ENCODE results near the gene MAP3K12. TPM values are rescaled to one million over a fixed set of nuclear protein-coding genes. Genes with fewer than 3 reads are reported as not detected.

The MAP3K12 gene
- total RNA-seq, 2 experiments from 2014 or later = 6.0 to 8.2 TPM

- Mint-ChIP-seq H3K4me3 (no peak overlapping the region), H3K27me3 (ENCODE audit: low read depth) (no peaks in the 10 kb centered on the region), H3K4me1 (ENCODE audit: low read depth) (peaks cover 65% of the 10 kb centered on the region), H3K9me3 (no peaks in the 10 kb centered on the region), H3K36me3 (ENCODE audit: low read depth) (peaks cover 68% of the 10 kb centered on the region), H3K27ac (peak overlapping the region; percentile 50)
- CTCF ChIA-PET = interaction anchor here (5.3 kb wide), 1 partner anchor 38 kb away, joined by 40 read pairs; no protein-coding TSS in a partner anchor
- intact Hi-C loops (cut with micrococcal nuclease) = no loop called here
- DNase-seq = no peak
Measured at GRCh38 chr12:53472056-53472582, 27.1 kb downstream of the MAP3K12 start.

GRCh38 chr12:53468282-53468681 lies 31.0 kb downstream of the MAP3K12 start:
- peaks cover 71% of the 10 kb centered on the region for H3K36me3 Mint-ChIP-seq (ENCODE audit: low read depth)
- H3K9me3 Mint-ChIP-seq = no peaks in the 10 kb centered on the region
- intact Hi-C loops (cut with micrococcal nuclease) = no loop called here
- DNase-seq = no peak
- H3K4me3 Mint-ChIP-seq = no peak overlapping the region
- CTCF ChIA-PET = interaction anchor here (1.0 to 1.1 kb wide), 2 partner anchors 33 to 123 kb away, joined by 3 read pairs; partner anchors contain the start of gene TARBP2
- no peaks in the 10 kb centered on the region for H3K27me3 Mint-ChIP-seq (ENCODE audit: low read depth)
- H3K27ac Mint-ChIP-seq = peak overlapping the region; percentile 74
- peaks cover 40% of the 10 kb centered on the region for H3K4me1 Mint-ChIP-seq (ENCODE audit: low read depth)

GRCh38 chr12:53467880-53468279 lies 31.4 kb downstream of the MAP3K12 start:
- Mint-ChIP-seq H3K36me3 (ENCODE audit: low read depth) (peaks cover 73% of the 10 kb centered on the region), H3K4me3 (no peak overlapping the region), H3K4me1 (ENCODE audit: low read depth) (peaks cover 39% of the 10 kb centered on the region), H3K27ac (peak overlapping the region; percentile 74), H3K9me3 (no peaks in the 10 kb centered on the region), H3K27me3 (ENCODE audit: low read depth) (no peaks in the 10 kb centered on the region)
- intact Hi-C loops (cut with micrococcal nuclease) = no loop called here
- CTCF ChIA-PET = interaction anchor here (1.1 kb wide), 1 partner anchor 123 kb away, joined by 3 read pairs; no protein-coding TSS in a partner anchor
- no peak for DNase-seq

- Mint-ChIP-seq H3K27me3 (ENCODE audit: low read depth) (no peaks in the 10 kb centered on the region), H3K4me1 (ENCODE audit: low read depth) (peaks cover 36% of the 10 kb centered on the region), H3K9me3 (no peaks in the 10 kb centered on the region), H3K36me3 (ENCODE audit: low read depth) (peaks cover 75% of the 10 kb centered on the region), H3K4me3 (no peak overlapping the region), H3K27ac (peak overlapping the region; percentile 50)
- CTCF ChIA-PET = interaction anchor here (1.1 kb wide), 1 partner anchor 8 kb away, joined by 5 read pairs; no protein-coding TSS in a partner anchor
- intact Hi-C loops (cut with micrococcal nuclease) = no loop called here
- no peak for DNase-seq
Measured at GRCh38 chr12:53467082-53467481, 32.2 kb downstream of the MAP3K12 start.

GRCh38 chr12:53466640-53467039 lies 32.6 kb downstream of the MAP3K12 start:
- peaks cover 32% of the 10 kb centered on the region for H3K4me1 Mint-ChIP-seq (ENCODE audit: low read depth)
- CTCF ChIA-PET = interaction anchor here (1.1 kb wide), 1 partner anchor 9 kb away, joined by 5 read pairs; no protein-coding TSS in a partner anchor
- H3K27me3 Mint-ChIP-seq (ENCODE audit: low read depth) = no peaks in the 10 kb centered on the region
- no peak overlapping the region for H3K4me3 Mint-ChIP-seq
- peak overlapping the region; percentile 50 for H3K27ac Mint-ChIP-seq
- no peaks in the 10 kb centered on the region for H3K9me3 Mint-ChIP-seq
- DNase-seq = no peak
- peaks cover 74% of the 10 kb centered on the region for H3K36me3 Mint-ChIP-seq (ENCODE audit: low read depth)
- intact Hi-C loops (cut with micrococcal nuclease) = no loop called here

GRCh38 chr12:53465679-53466078 lies 33.6 kb downstream of the MAP3K12 start:
- H3K4me1 Mint-ChIP-seq (ENCODE audit: low read depth) = peaks cover 32% of the 10 kb centered on the region
- CTCF ChIA-PET = interaction anchor here (1.5 kb wide), 1 partner anchor 43 kb away, joined by 4 read pairs; no protein-coding TSS in a partner anchor
- H3K27ac Mint-ChIP-seq = no peak overlapping the region
- no peak for DNase-seq
- H3K9me3 Mint-ChIP-seq = no peaks in the 10 kb centered on the region
- peaks cover 76% of the 10 kb centered on the region for H3K36me3 Mint-ChIP-seq (ENCODE audit: low read depth)
- H3K4me3 Mint-ChIP-seq = no peak overlapping the region
- intact Hi-C loops (cut with micrococcal nuclease) = no loop called here
- no peaks in the 10 kb centered on the region for H3K27me3 Mint-ChIP-seq (ENCODE audit: low read depth)

GRCh38 chr12:53464685-53465418 lies 34.4 kb downstream of the MAP3K12 start:
- no peak overlapping the region for H3K4me3 Mint-ChIP-seq
- H3K9me3 Mint-ChIP-seq = no peaks in the 10 kb centered on the region
- peak overlapping the region; percentile 65 for H3K27ac Mint-ChIP-seq
- no peaks in the 10 kb centered on the region for H3K27me3 Mint-ChIP-seq (ENCODE audit: low read depth)
- DNase-seq = no peak
- peaks cover 37% of the 10 kb centered on the region for H3K4me1 Mint-ChIP-seq (ENCODE audit: low read depth)
- intact Hi-C loops (cut with micrococcal nuclease) = no loop called here
- CTCF ChIA-PET = interaction anchor here (0.6 to 1.5 kb wide), 5 partner anchors 9 to 112 kb away, joined by 3 to 8 read pairs (median 4); no protein-coding TSS in a partner anchor
- peaks cover 79% of the 10 kb centered on the region for H3K36me3 Mint-ChIP-seq (ENCODE audit: low read depth)

GRCh38 chr12:53463802-53464560 lies 35.3 kb downstream of the MAP3K12 start:
- peak overlapping the region; percentile 11 for H3K27ac Mint-ChIP-seq
- no peaks in the 10 kb centered on the region for H3K27me3 Mint-ChIP-seq (ENCODE audit: low read depth)
- H3K4me1 Mint-ChIP-seq (ENCODE audit: low read depth) = peaks cover 42% of the 10 kb centered on the region
- CTCF ChIA-PET = interaction anchor here (1.0 to 1.5 kb wide), 4 partner anchors 10 to 112 kb away, joined by 3 to 8 read pairs (median 4); no protein-coding TSS in a partner anchor
- intact Hi-C loops (cut with micrococcal nuclease) = no loop called here
- DNase-seq = no peak
- peaks cover 85% of the 10 kb centered on the region for H3K36me3 Mint-ChIP-seq (ENCODE audit: low read depth)
- H3K9me3 Mint-ChIP-seq = no peaks in the 10 kb centered on the region
- no peak overlapping the region for H3K4me3 Mint-ChIP-seq

- CTCF ChIA-PET = no interaction called here
Measured at GRCh38 chr12:53462935-53463334, 36.3 kb downstream of the MAP3K12 start.

GRCh38 chr12:53461591-53461990 lies 37.7 kb downstream of the MAP3K12 start:
- no peak for DNase-seq
- no peak overlapping the region for H3K4me3 Mint-ChIP-seq
- H3K4me1 Mint-ChIP-seq (ENCODE audit: low read depth) = peaks cover 47% of the 10 kb centered on the region
- peaks cover 81% of the 10 kb centered on the region for H3K36me3 Mint-ChIP-seq (ENCODE audit: low read depth)
- CTCF ChIA-PET = interaction anchor here (0.6 to 1.7 kb wide), 3 partner anchors 14 to 21 kb away, joined by 3 to 6 read pairs (median 5); no protein-coding TSS in a partner anchor
- no peak overlapping the region for H3K27ac Mint-ChIP-seq
- no peaks in the 10 kb centered on the region for H3K9me3 Mint-ChIP-seq
- intact Hi-C loops (cut with micrococcal nuclease) = no loop called here
- no peaks in the 10 kb centered on the region for H3K27me3 Mint-ChIP-seq (ENCODE audit: low read depth)

More at GRCh38 chr12:53462935-53463334, 36.3 kb downstream of the MAP3K12 start:
- no peak for DNase-seq
- Mint-ChIP-seq H3K27me3 (ENCODE audit: low read depth) (no peaks in the 10 kb centered on the region), H3K4me3 (no peak overlapping the region), H3K27ac (peak overlapping the region; percentile 43), H3K4me1 (ENCODE audit: low read depth) (peaks cover 45% of the 10 kb centered on the region), H3K9me3 (no peaks in the 10 kb centered on the region), H3K36me3 (ENCODE audit: low read depth) (peaks cover 85% of the 10 kb centered on the region)
- intact Hi-C loops (cut with micrococcal nuclease) = no loop called here

- H3K27me3 Mint-ChIP-seq (ENCODE audit: low read depth) = no peaks in the 10 kb centered on the region
- no peak overlapping the region for H3K4me3 Mint-ChIP-seq
- H3K9me3 Mint-ChIP-seq = no peaks in the 10 kb centered on the region
- peak overlapping the region; percentile 21 for H3K27ac Mint-ChIP-seq
- intact Hi-C loops (cut with micrococcal nuclease) = no loop called here
- peaks cover 49% of the 10 kb centered on the region for H3K4me1 Mint-ChIP-seq (ENCODE audit: low read depth)
- no peak for DNase-seq
- H3K36me3 Mint-ChIP-seq (ENCODE audit: low read depth) = peaks cover 79% of the 10 kb centered on the region
- CTCF ChIA-PET = interaction anchor here (0.7 to 1.7 kb wide), 2 partner anchors 13 to 15 kb away, joined by 3 to 5 read pairs; no protein-coding TSS in a partner anchor
Measured at GRCh38 chr12:53461059-53461458, 38.2 kb downstream of the MAP3K12 start.

- H3K27me3 Mint-ChIP-seq (ENCODE audit: low read depth) = no peaks in the 10 kb centered on the region
- H3K4me3 Mint-ChIP-seq = no peak overlapping the region
- no peak for DNase-seq
- peaks cover 81% of the 10 kb centered on the region for H3K36me3 Mint-ChIP-seq (ENCODE audit: low read depth)
- no peaks in the 10 kb centered on the region for H3K9me3 Mint-ChIP-seq
- H3K27ac Mint-ChIP-seq = no peak overlapping the region
- peaks cover 62% of the 10 kb centered on the region for H3K4me1 Mint-ChIP-seq (ENCODE audit: low read depth)
- intact Hi-C loops (cut with micrococcal nuclease) = loop anchor here (10.0 kb wide), 1 partner anchor 424 kb away; no protein-coding TSS in a partner anchor
- CTCF ChIA-PET = interaction anchor here (1.1 to 1.2 kb wide), 2 partner anchors 18 to 50 kb away, joined by 3 read pairs; no protein-coding TSS in a partner anchor
Measured at GRCh38 chr12:53459097-53459496, 40.2 kb downstream of the MAP3K12 start.
